GM12874 (cell line): ENCODE measurements around the gene IGFALS.

Experiments
- TF ChIP-seq, protein P1 (sequence below): IDR thresholded peaks from 2 replicates; pipeline ENCODE4 v1.5.1; 2011; ENCODE audit warnings: low read depth, mild to moderate bottlenecking, control low read depth, low read length, moderate library complexity; ENCODE audit not compliant: insufficient read depth

The IGFALS gene

DNA sequence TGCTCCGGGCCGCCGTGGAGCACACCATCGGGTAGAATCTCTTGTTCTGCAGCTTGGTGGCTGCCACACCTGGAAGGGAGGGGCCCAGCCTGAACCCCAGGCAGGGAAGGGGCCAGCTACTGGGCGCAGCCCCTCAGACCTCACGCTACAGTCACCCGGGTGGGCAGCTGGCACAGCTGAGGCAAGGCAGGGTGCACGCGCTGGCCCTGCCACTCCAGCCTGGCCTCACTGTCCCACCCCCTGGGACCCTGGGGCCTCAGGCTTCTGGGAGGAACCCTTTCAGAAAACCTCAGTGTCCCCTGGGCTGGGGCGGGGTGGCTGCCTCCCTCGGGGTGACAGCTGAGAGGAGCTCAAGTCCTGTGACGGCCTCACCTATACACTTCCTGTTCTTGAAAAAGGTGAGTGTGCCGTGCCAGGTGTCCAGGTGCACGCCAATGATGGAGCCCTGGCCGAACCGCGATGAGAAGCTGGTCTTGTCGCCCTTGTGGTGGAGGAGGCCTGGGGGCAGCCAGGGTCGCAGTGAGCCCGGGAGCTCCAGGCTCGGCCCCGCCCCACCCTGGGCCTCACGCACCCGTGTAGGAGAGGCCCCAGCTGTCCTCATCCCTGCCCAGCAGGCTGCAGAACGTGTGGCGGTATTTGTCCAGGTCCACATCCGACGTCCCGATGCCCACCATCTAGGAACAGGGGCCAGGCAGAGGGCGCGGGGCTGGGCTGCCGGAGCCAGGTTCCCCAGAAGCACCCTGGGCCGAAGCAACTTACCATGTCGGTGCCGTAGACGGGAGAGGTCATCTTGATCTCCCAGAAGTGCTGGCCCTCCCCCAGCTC lies 15.9 kb downstream of the IGFALS start:
- TF ChIP-seq, protein P1, sequence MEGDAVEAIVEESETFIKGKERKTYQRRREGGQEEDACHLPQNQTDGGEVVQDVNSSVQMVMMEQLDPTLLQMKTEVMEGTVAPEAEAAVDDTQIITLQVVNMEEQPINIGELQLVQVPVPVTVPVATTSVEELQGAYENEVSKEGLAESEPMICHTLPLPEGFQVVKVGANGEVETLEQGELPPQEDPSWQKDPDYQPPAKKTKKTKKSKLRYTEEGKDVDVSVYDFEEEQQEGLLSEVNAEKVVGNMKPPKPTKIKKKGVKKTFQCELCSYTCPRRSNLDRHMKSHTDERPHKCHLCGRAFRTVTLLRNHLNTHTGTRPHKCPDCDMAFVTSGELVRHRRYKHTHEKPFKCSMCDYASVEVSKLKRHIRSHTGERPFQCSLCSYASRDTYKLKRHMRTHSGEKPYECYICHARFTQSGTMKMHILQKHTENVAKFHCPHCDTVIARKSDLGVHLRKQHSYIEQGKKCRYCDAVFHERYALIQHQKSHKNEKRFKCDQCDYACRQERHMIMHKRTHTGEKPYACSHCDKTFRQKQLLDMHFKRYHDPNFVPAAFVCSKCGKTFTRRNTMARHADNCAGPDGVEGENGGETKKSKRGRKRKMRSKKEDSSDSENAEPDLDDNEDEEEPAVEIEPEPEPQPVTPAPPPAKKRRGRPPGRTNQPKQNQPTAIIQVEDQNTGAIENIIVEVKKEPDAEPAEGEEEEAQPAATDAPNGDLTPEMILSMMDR: no peak

DNA sequence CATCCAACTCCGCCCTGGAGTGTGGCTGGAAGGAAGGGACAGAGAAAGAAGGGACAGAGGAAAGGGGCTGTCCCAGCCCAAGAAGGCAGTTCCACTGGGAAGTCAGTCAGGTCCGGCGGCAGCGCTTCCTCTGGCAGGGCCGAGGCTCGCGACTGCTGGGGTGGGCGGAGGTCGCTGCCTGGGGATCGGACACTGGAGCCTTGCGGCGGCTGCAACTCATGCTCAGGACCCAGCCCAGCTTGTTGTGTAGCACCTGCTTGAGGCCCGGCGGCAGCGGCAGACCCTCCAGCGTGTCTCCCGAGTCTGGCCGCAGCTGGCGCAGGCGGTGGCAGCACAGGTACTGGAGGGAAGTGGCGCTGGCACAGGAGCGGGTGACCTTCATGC lies 16.5 kb downstream of the IGFALS start:
- TF ChIP-seq, protein P1: no peak

DNA sequence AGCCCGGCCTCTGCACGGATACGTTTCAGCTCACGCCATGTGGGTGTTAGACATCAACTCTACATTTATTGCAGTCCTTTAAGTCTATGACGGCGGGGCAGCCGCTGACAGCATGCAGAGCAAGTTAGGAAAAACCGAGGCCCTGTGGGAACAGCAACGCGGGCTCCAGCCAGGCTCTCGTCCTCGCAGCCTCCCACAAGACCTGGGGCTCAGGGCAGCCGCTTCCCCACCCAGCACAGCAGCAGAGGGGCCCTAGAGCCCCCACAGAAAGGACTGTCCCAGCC lies 16.9 kb downstream of the IGFALS start:
- TF ChIP-seq, protein P1: no peak

DNA sequence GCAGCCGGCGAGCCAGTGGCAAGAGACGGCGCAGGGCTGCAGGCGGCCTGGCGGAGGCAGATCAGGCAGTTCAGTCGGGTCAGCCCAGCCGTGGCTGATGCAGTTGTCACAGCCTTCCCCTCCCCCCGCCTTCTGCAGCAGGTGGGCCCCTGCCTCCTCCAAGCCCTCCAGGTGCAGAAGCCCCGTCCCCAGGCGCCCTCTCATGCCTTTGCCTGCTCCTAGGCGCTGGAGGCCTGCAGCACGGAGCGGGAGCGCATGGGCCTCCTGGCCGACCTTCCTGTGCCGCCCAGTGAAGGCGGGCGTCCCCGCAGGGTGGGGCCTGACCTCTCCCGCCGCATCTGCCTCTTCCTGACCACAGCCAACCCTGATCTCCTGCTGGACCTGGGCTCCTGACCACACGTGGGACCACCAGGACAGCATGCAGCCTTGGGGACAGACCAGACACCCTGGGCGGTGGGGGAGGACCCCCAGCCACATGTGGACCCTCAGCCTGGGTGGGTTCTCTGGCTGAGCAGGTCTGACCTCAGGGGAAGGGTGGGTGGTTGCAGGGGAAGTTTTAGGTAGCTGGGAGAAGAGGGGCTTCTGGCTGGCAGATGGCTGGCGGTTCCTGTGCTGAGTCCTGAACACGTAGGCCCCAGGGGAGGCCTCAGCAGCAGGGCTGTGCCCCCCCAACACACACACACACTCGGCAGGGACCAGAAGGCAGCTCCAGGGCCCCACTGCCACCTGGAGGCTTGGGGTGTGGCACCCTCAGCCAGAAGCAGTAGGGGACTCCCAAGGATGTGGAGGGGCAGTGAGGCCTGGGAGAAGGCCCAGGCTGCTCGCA lies 17.4 kb downstream of the IGFALS start:
- TF ChIP-seq, protein P1: no peak

DNA sequence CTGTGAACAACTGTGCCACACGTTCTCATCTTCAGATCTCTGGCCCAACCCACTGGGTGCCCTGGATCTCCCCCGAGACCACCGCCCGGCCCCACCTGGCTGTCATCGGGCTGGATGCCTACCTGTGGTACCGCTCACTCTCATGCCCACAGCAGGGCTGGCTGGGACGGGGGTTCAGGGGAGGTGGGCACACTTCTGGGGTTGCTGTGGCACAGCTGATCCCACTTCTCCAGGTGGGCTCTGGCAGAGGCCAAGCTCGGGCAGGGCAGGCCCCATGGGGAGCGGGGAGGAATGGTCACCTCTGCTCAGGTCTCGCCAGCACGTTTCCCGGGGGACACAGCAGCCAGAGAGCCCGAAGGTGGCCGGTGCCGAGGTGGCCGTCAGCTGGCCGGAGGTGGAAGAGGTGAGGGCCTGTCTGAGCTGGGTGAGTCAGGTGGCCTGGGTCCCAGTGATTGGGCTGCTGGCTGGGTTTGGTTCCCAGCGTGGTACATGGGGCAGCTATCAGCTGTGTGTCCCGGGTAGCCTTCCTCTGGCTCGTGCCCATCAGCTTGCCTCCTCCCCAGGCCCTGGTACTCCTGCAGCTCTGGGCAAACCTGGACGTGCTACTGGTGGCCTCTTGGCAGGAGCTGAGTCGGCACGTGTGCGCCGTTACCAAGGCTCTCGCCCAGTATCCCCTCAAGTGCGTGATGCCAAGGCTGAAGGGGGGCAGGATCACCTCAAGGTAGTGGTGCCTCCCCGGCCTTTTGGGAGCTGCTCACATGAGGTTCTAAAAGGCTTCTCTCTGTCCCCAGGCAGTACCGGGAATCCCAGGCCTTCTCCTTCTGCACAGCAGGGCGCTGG lies 18.3 kb downstream of the IGFALS start:
- TF ChIP-seq, protein P1: no peak

DNA sequence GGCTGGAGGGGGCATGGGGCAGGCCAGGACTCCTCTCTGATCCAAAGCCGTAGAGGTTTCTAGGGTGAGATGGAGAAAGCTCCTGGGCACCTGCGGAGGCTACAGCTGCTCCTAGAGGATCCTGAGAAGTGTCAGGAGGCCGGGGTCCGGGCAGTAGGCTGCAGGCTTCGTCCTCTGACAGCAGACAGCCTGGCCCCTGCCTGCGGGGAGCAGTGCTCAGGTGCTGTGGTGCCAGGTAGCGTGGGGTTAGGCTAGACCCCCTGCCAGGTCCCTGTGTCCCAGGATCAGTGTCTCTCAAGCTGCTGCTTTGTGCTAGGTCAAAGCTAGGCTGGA lies 19.1 kb downstream of the IGFALS start:
- TF ChIP-seq, protein P1: no peak
